HT1080 (cell line): ENCODE data around the gene ADGRE2. TPM values are rescaled to one million over a fixed set of nuclear protein-coding genes. Genes with fewer than 3 reads are reported as not detected.
"Not testable (repeated sequence)": the region's sequence is repeated elsewhere in the genome, so short reads cannot be mapped to it uniquely, and the experiment has no call there.

ENCODE experiments used
- DNase-seq: peaks from one replicate; pipeline ENCODE4 v3.0.0-alpha.2; 2015; ENCODE audit warnings: low read depth
- total RNA-seq: library from RNA; depleted of rRNA; stranded (reverse); fragments of >200 nt; shearing (Covaris generic); gene quantifications from 2 replicates; pipeline ENCODE4 v1.2.3, GENCODE V29; 2014

The ADGRE2 gene
- total RNA-seq, 1 experiment from 2014 or later: not detected

- not testable (repeated sequence) for DNase-seq
These were observed 2.4 kb upstream of the ADGRE2 start for GRCh38 chr19:14780622-14781225.

- DNase-seq: no peak
These were observed 791 bp upstream of the ADGRE2 start for GRCh38 chr19:14779151-14779550.

- DNase-seq: not testable (repeated sequence)
These were observed 715 bp downstream of the ADGRE2 start for GRCh38 chr19:14777645-14778044.

- no peak for DNase-seq
These were observed 2.3 kb downstream of the ADGRE2 start for GRCh38 chr19:14775869-14776586.

- not testable (repeated sequence) for DNase-seq
These were observed 3.0 kb downstream of the ADGRE2 start for GRCh38 chr19:14775326-14775725.

GRCh38 chr19:14774373-14774772, 4.0 kb downstream of the ADGRE2 start:
- no peak for DNase-seq

- DNase-seq: not testable (repeated sequence)
These were observed 4.6 kb downstream of the ADGRE2 start for GRCh38 chr19:14773722-14774121.

- DNase-seq: no peak
These were observed 5.4 kb downstream of the ADGRE2 start for GRCh38 chr19:14772995-14773394.

- no peak for DNase-seq
These were observed 5.9 kb downstream of the ADGRE2 start for GRCh38 chr19:14772467-14772866.

GRCh38 chr19:14770944-14771839, 7.2 kb downstream of the ADGRE2 start:
- DNase-seq: no peak

- DNase-seq: no peak
These were observed 8.2 kb downstream of the ADGRE2 start for GRCh38 chr19:14770136-14770535.

- DNase-seq: no peak
These were observed 9.2 kb downstream of the ADGRE2 start for GRCh38 chr19:14769201-14769600.

- DNase-seq: no peak
These were observed 10.4 kb downstream of the ADGRE2 start for GRCh38 chr19:14768001-14768400.

GRCh38 chr19:14767466-14767971, 10.8 kb downstream of the ADGRE2 start:
- DNase-seq: no peak

- DNase-seq: not testable (repeated sequence)
These were observed 12.5 kb downstream of the ADGRE2 start for GRCh38 chr19:14765841-14766240.

- DNase-seq: not testable (repeated sequence)
These were observed 13.0 kb downstream of the ADGRE2 start for GRCh38 chr19:14765403-14765802.

- no peak for DNase-seq
These were observed 14.0 kb downstream of the ADGRE2 start for GRCh38 chr19:14764401-14764800.

GRCh38 chr19:14763497-14764145, 14.7 kb downstream of the ADGRE2 start:
- no peak for DNase-seq

- no peak for DNase-seq
These were observed 16.2 kb downstream of the ADGRE2 start for GRCh38 chr19:14762111-14762510.

GRCh38 chr19:14761607-14762006, 16.8 kb downstream of the ADGRE2 start:
- no peak for DNase-seq

GRCh38 chr19:14758816-14759215, 19.5 kb downstream of the ADGRE2 start:
- DNase-seq: no peak
